Liver (tissue), 9 donors: ENCODE measurements around the gene PRKCH. TPM values are rescaled to one million over a fixed set of nuclear protein-coding genes. Genes with fewer than 3 reads are reported as not detected.

Experiments used
- DNase-seq: peaks from one replicate; pipeline ENCODE4 v3.0.0-alpha.2; 2017; ENCODE audit warnings: low spot score
- H3K27ac ChIP-seq, 2 donors: one replicate each; pipeline ENCODE4 v1.7.0; 2013; ENCODE audit warnings: inconsistent platforms in 2 of 2, low read length in 2 of 2, control low read depth in 1 of 2, low read depth in 1 of 2, mild to moderate bottlenecking in 1 of 2
- H3K27me3 ChIP-seq, 4 donors: one replicate each; pipeline versions ENCODE4 v1.6.1 to v1.7.0; 2013; ENCODE audit warnings: low read length in 3 of 4, inconsistent platforms in 1 of 4, mild to moderate bottlenecking in 1 of 4, moderate library complexity in 1 of 4; ENCODE audit not compliant: control insufficient read depth in 4 of 4, insufficient read depth in 4 of 4
- H3K36me3 ChIP-seq, 4 donors: one replicate each; pipeline versions ENCODE4 v1.6.1 to v1.7.0; 2013; ENCODE audit warnings: low read length in 3 of 4, mild to moderate bottlenecking in 3 of 4, low read depth in 1 of 4, moderate library complexity in 1 of 4; ENCODE audit not compliant: control insufficient read depth in 4 of 4, insufficient read depth in 3 of 4
- H3K4me1 ChIP-seq, 4 donors: one replicate each; pipeline versions ENCODE4 v1.6.1 to v1.7.0; 2013; ENCODE audit warnings: low read length in 3 of 4, mild to moderate bottlenecking in 3 of 4, moderate library complexity in 1 of 4; ENCODE audit not compliant: control insufficient read depth in 4 of 4, insufficient read depth in 4 of 4
- H3K4me3 ChIP-seq, 3 donors: one replicate each; pipeline versions ENCODE4 v1.6.1 to v1.7.0; 2013; ENCODE audit warnings: low read length in 3 of 3, control low read depth in 1 of 3, low read depth in 1 of 3, mild to moderate bottlenecking in 1 of 3
- H3K9ac ChIP-seq, 2 donors: one replicate each; pipeline ENCODE4 v1.7.0; 2013; ENCODE audit warnings: low read length in 2 of 2, mild to moderate bottlenecking in 2 of 2, moderate library complexity in 2 of 2, control low read depth in 1 of 2, low read depth in 1 of 2
- H3K9me3 ChIP-seq, 4 donors: one replicate each; pipeline versions ENCODE4 v1.6.1 to v1.7.0; 2013; ENCODE audit warnings: low read length in 3 of 4; ENCODE audit not compliant: control insufficient read depth in 4 of 4
- ATF3 ChIP-seq: IDR thresholded peaks from 2 replicates; pipeline ENCODE4 v1.6.1; 2016; ENCODE audit warnings: antibody characterized with exemption
- CTCF ChIP-seq: fragments of 150-350 bp; IDR thresholded peaks from 2 replicates; pipeline ENCODE4 v1.5.1; 2017; ENCODE audit warnings: improper control_type of control experiment, low read depth, low read length; ENCODE audit not compliant: missing input control
- EGR1 ChIP-seq, 2 donors: IDR thresholded peaks; 2 replicates each; pipeline ENCODE4 v1.6.1; 2016 to 2018; ENCODE audit warnings: antibody characterized with exemption in 2 of 2, low read depth in 2 of 2
- FOXA1 ChIP-seq: IDR thresholded peaks from 2 replicates; pipeline ENCODE4 v1.6.1; 2016; ENCODE audit warnings: antibody characterized with exemption
- FOXA2 ChIP-seq: IDR thresholded peaks from 2 replicates; pipeline ENCODE4 v1.6.1; 2016; ENCODE audit warnings: antibody characterized with exemption
- GABPA ChIP-seq, 2 donors: IDR thresholded peaks in 1 of 2; conservative IDR thresholded peaks in 1 of 2; 2 replicates each; pipeline ENCODE4 v1.6.1; 2016; ENCODE audit warnings: antibody characterized with exemption in 2 of 2, mild to moderate bottlenecking in 1 of 2, moderate library complexity in 1 of 2
- HNF4A ChIP-seq, 2 donors: conservative IDR thresholded peaks; 2 replicates each; pipeline ENCODE4 v1.6.1; 2016; ENCODE audit warnings: antibody characterized with exemption in 2 of 2, mild to moderate bottlenecking in 2 of 2
- HNF4G ChIP-seq: IDR thresholded peaks from 2 replicates; pipeline ENCODE4 v1.6.1; 2016; ENCODE audit warnings: antibody characterized with exemption
- JUND ChIP-seq, 2 donors: IDR thresholded peaks; 2 replicates each; pipeline ENCODE4 v1.6.1; 2016; ENCODE audit warnings: antibody characterized with exemption in 2 of 2
- NR2F2 ChIP-seq: IDR thresholded peaks from 2 replicates; pipeline ENCODE4 v1.6.1; 2016; ENCODE audit warnings: antibody characterized with exemption
- RAD21 ChIP-seq, 2 donors: IDR thresholded peaks; 2 replicates each; pipeline ENCODE4 v1.6.1; 2016; ENCODE audit warnings: antibody characterized with exemption in 2 of 2, mild to moderate bottlenecking in 2 of 2
- REST ChIP-seq: IDR thresholded peaks from 2 replicates; pipeline ENCODE4 v1.6.1; 2016; ENCODE audit warnings: antibody characterized with exemption, mild to moderate bottlenecking
- RXRA ChIP-seq, 2 donors: IDR thresholded peaks; 2 replicates each; pipeline ENCODE4 v1.6.1; 2017 to 2018; ENCODE audit warnings: antibody characterized with exemption in 2 of 2, mild to moderate bottlenecking in 1 of 2
- SP1 ChIP-seq: IDR thresholded peaks from 2 replicates; pipeline ENCODE4 v1.6.1; 2018; ENCODE audit warnings: antibody characterized with exemption, mild to moderate bottlenecking
- TAF1 ChIP-seq: conservative IDR thresholded peaks from 2 replicates; pipeline ENCODE4 v1.6.1; 2016; ENCODE audit warnings: antibody characterized with exemption, mild to moderate bottlenecking
- YY1 ChIP-seq: IDR thresholded peaks from 2 replicates; pipeline ENCODE4 v1.6.1; 2016; ENCODE audit warnings: antibody characterized with exemption, mild to moderate bottlenecking
- WGBS: extraction: QIAGEN DNeasy Blood & Tissue Kit; methylation state at CpG from one replicate; pipeline ENCODE4 v1.1.7; 2013; 5-methylcytosine and 5-hydroxymethylcytosine counted together
- polyA plus RNA-seq, 2 donors: library from polyadenylated mRNA; stranded (reverse) in 1 of 2; unstranded in 1 of 2; fragments of 200-250 nt in 1 of 2; fragments of >200 nt in 1 of 2; fragmentation: Nextera tagmentation in 1 of 2; extraction: Ambion mirVana in 1 of 2; gene quantifications; one replicate each; pipeline versions ENCODE4 v1.2.1 to v1.2.3, GENCODE V29; 2013 to 2015
- total RNA-seq, 2 donors: library from RNA; depleted of rRNA; stranded (reverse); fragments of >200 nt; gene quantifications; one replicate each; pipeline ENCODE4 v1.2.3, GENCODE V29; 2014
- TF ChIP-seq, protein P1 (sequence below): IDR thresholded peaks from 2 replicates; pipeline ENCODE4 v1.6.1; 2016; ENCODE audit warnings: antibody characterized with exemption
- donor health status: healthy.
- donor health status: healthy.
- donor health status: healthy.
- donor health status: healthy.
- donor health status: healthy.

Gene PRKCH
- total and polyA plus RNA-seq, 4 donors: 3.9 to 13.7 (median 7.0) TPM

GRCh38 chr14:61495809-61496208 is 174.4 kb downstream of the PRKCH start:
- peaks cover 0 to 9% (median 6%) of the 10 kb centered on the region in 4 donors for H3K4me1 ChIP-seq
- whole genome bisulfite sequencing: 97% methylated on average over 5 of the region's 5 CpGs

GRCh38 chr14:61498303-61498702 is 176.9 kb downstream of the PRKCH start:
- DNase-seq: no peak
- no peak overlapping the region for H3K9ac ChIP-seq
- no peaks in the 10 kb centered on the region for H3K9me3 ChIP-seq
- TF ChIP-seq EGR1 (IDR thresholded peaks at IDR 0.05; ENCODE audit: low read depth in 2 of 2): no peak
- no peak for TF ChIP-seq SP1
- TF ChIP-seq FOXA1: no peak
- TF ChIP-seq GABPA (IDR thresholded peaks at IDR 0.05 in 1 of 2, conservative IDR thresholded peaks at IDR 0.05 in 1 of 2): no peak
- TF ChIP-seq CTCF: no peak
- TF ChIP-seq ATF3: no peak
- no peak for TF ChIP-seq FOXA2
- no peak for TF ChIP-seq HNF4G
- no peak for TF ChIP-seq NR2F2
- no peak for TF ChIP-seq RXRA (IDR thresholded peaks at IDR 0.05)
- TF ChIP-seq TAF1: no peak
- TF ChIP-seq YY1: no peak
- no peak for TF ChIP-seq JUND (IDR thresholded peaks at IDR 0.05)
- TF ChIP-seq HNF4A (conservative IDR thresholded peaks at IDR 0.05): no peak
- TF ChIP-seq, protein P1, sequence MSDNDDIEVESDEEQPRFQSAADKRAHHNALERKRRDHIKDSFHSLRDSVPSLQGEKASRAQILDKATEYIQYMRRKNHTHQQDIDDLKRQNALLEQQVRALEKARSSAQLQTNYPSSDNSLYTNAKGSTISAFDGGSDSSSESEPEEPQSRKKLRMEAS: no peak
- no peaks in the 10 kb centered on the region for H3K4me1 ChIP-seq
- H3K36me3 ChIP-seq: no peaks in the 10 kb centered on the region
- H3K27ac ChIP-seq: no peak overlapping the region
- H3K27me3 ChIP-seq: no peaks in the 10 kb centered on the region
- no peak overlapping the region for H3K4me3 ChIP-seq
- WGBS: 56% methylated on average over 3 of the region's 3 CpGs

More at GRCh38 chr14:61495809-61496208, 174.4 kb downstream of the PRKCH start:
- DNase-seq: no peak
- Histone ChIP-seq H3K27ac (no peak overlapping the region), H3K9ac (no peak overlapping the region), H3K27me3 (no peaks in the 10 kb centered on the region), H3K4me3 (no peak overlapping the region), H3K9me3 (no peaks in the 10 kb centered on the region), H3K36me3 (no peaks in the 10 kb centered on the region)
- no peak for TF ChIP-seq TAF1
- TF ChIP-seq RXRA (IDR thresholded peaks at IDR 0.05): no peak
- TF ChIP-seq RAD21 (IDR thresholded peaks at IDR 0.05): no peak
- no peak for TF ChIP-seq HNF4A (conservative IDR thresholded peaks at IDR 0.05)
- TF ChIP-seq, protein P1: no peak
- TF ChIP-seq FOXA1: no peak
- TF ChIP-seq HNF4G: no peak

DNA sequence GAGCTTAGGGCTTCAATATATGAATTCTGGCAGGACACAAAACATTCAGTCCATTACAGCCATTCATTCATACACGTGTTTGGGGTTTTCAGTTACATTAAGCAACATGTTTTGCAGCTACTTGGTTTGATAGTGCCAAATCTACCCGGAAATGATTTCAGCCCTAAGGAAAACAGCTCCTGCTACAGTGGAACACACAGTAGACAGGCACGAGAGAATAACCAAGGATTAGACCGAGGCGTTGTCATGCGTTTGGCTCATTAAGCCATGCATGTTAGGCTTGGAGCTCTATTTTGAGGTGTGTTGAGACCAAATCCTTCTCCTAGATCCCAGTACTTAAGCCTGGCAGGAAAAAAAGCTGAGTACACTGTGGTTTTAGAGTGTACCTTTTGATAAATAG is 177.4 kb downstream of the PRKCH start:
- WGBS: 76% methylated on average over 6 of the region's 6 CpGs
- Histone ChIP-seq H3K9ac (no peak overlapping the region), H3K4me1 (no peaks in the 10 kb centered on the region), H3K9me3 (no peaks in the 10 kb centered on the region), H3K4me3 (no peak overlapping the region), H3K36me3 (no peaks in the 10 kb centered on the region), H3K27me3 (no peaks in the 10 kb centered on the region), H3K27ac (no peak overlapping the region)
- no peak for DNase-seq
- TF ChIP-seq FOXA1 (no peak), EGR1 (IDR thresholded peaks at IDR 0.05; ENCODE audit: low read depth in 2 of 2) (no peak), NR2F2 (no peak), FOXA2 (no peak), REST (no peak), CTCF (no peak), RXRA (IDR thresholded peaks at IDR 0.05) (no peak), YY1 (no peak)
- TF ChIP-seq, protein P1: no peak
